ENCODE results near the gene OSBPL3. TPM values are rescaled to one million over a fixed set of nuclear protein-coding genes. Genes with fewer than 3 reads are reported as not detected.

The OSBPL3 gene
- polyA plus RNA-seq, 3 donors, result 2.6 to 9.2 (median 3.7) TPM

- H3K4me3 ChIP-seq (replicated peaks in 1 of 3; ENCODE audit: low read depth in 2 of 3, low read length in 3 of 3), result no peak overlapping the region
Measured at GRCh38 chr7:24902276-24902675, 77.7 kb downstream of the OSBPL3 start.

GRCh38 chr7:24899905-24900304, 80.1 kb downstream of the OSBPL3 start:
- no peaks in the 10 kb centered on the region for H3K27me3 ChIP-seq (ENCODE audit: control insufficient read depth in 2 of 2, insufficient read depth in 2 of 2, low read length in 2 of 2)
- H4K20me1 ChIP-seq (ENCODE audit: insufficient read depth, low read length), result peaks cover 8% of the 10 kb centered on the region
- WGBS (ENCODE audit: insufficient coverage), result 100% methylated on average over 1 of the region's 4 CpGs
- Mint-ChIP-seq H3K4me1 (peaks cover 15% of the 10 kb centered on the region), H3K36me3 (no peaks in the 10 kb centered on the region), H3K4me3 (no peak overlapping the region), H3K27ac (no peak overlapping the region), H3K27me3 (ENCODE audit: low read depth in 3 of 3) (no peaks in the 10 kb centered on the region), H3K9me3 (peaks cover 0 to 2% (median 0%) of the 10 kb centered on the region in 7 donors)
- no peak overlapping the region for H3K9ac ChIP-seq (ENCODE audit: insufficient read depth, low read length, poor library complexity, severe bottlenecking)
- H2AFZ ChIP-seq (ENCODE audit: insufficient read depth, low read depth, low read length, poor library complexity, severe bottlenecking), result no peak overlapping the region
- DNase-seq, result no peak
- no peaks in the 10 kb centered on the region for H3K9me3 ChIP-seq (replicated peaks in 1 of 2; ENCODE audit: control insufficient read depth in 1 of 2, insufficient read depth in 1 of 2, low read length in 2 of 2)
- no peaks in the 10 kb centered on the region for H3K36me3 ChIP-seq (replicated peaks in 1 of 2; ENCODE audit: control insufficient read depth in 1 of 2, insufficient read depth in 2 of 2, low read length in 2 of 2)
- no peak overlapping the region for H3K4me2 ChIP-seq (replicated peaks; ENCODE audit: extremely low read depth, low read length, poor library complexity, severe bottlenecking)
- no peaks in the 10 kb centered on the region for H3K4me1 ChIP-seq (ENCODE audit: control insufficient read depth in 1 of 2, insufficient read depth in 2 of 2, low read length in 2 of 2)
- H3K79me2 ChIP-seq (ENCODE audit: insufficient read depth, low read length), result no peaks in the 10 kb centered on the region
- TF ChIP-seq CTCF (IDR thresholded peaks at IDR 0.05), result no peak
- no peak overlapping the region for H3K4me3 ChIP-seq (replicated peaks in 1 of 3; ENCODE audit: low read depth in 2 of 3, low read length in 3 of 3)
- intact Hi-C loops (cut with micrococcal nuclease), result no loop called here
- H3K27ac ChIP-seq (ENCODE audit: low read depth in 1 of 2, low read length in 2 of 2), result no peak overlapping the region

More at GRCh38 chr7:24902276-24902675, 77.7 kb downstream of the OSBPL3 start:
- WGBS (ENCODE audit: insufficient coverage), result no CpG with 5 or more reads among the region's 2 CpGs
- Histone ChIP-seq H3K9me3 (replicated peaks in 1 of 2; ENCODE audit: control insufficient read depth in 1 of 2, insufficient read depth in 1 of 2, low read length in 2 of 2) (no peaks in the 10 kb centered on the region), H3K9ac (ENCODE audit: insufficient read depth, low read length, poor library complexity, severe bottlenecking) (no peak overlapping the region), H3K4me1 (ENCODE audit: control insufficient read depth in 1 of 2, insufficient read depth in 2 of 2, low read length in 2 of 2) (no peaks in the 10 kb centered on the region), H3K79me2 (ENCODE audit: insufficient read depth, low read length) (no peaks in the 10 kb centered on the region), H3K27me3 (ENCODE audit: control insufficient read depth in 2 of 2, insufficient read depth in 2 of 2, low read length in 2 of 2) (no peaks in the 10 kb centered on the region), H3K27ac (ENCODE audit: low read depth in 1 of 2, low read length in 2 of 2) (no peak overlapping the region), H3K36me3 (replicated peaks in 1 of 2; ENCODE audit: control insufficient read depth in 1 of 2, insufficient read depth in 2 of 2, low read length in 2 of 2) (no peaks in the 10 kb centered on the region), H2AFZ (ENCODE audit: insufficient read depth, low read depth, low read length, poor library complexity, severe bottlenecking) (no peak overlapping the region), H3K4me2 (replicated peaks; ENCODE audit: extremely low read depth, low read length, poor library complexity, severe bottlenecking) (no peak overlapping the region), H4K20me1 (ENCODE audit: insufficient read depth, low read length) (no peaks in the 10 kb centered on the region)
- TF ChIP-seq CTCF (IDR thresholded peaks at IDR 0.05), result no peak
- H3K36me3 Mint-ChIP-seq, result no peaks in the 10 kb centered on the region
- intact Hi-C loops (cut with micrococcal nuclease), result no loop called here
- peaks cover 20% of the 10 kb centered on the region for H3K4me1 Mint-ChIP-seq
- H3K4me3 Mint-ChIP-seq, result no peak overlapping the region
- H3K27ac Mint-ChIP-seq, result no peak overlapping the region
- DNase-seq, result no peak
- H3K27me3 Mint-ChIP-seq (ENCODE audit: low read depth in 3 of 3), result no peaks in the 10 kb centered on the region
- peaks cover 0 to 2% (median 0%) of the 10 kb centered on the region in 7 donors for H3K9me3 Mint-ChIP-seq
